HepG2 (cell line): ENCODE measurements around the gene KMT2A. TPM values are rescaled to one million over a fixed set of nuclear protein-coding genes. Genes with fewer than 3 reads are reported as not detected.

ENCODE experiments used
- ATF5 ChIP-seq: sonication (generic); formaldehyde crosslinking; IDR thresholded peaks from 2 replicates; pipeline ENCODE4 v1.4.0; 2020; ENCODE audit warnings: mild to moderate bottlenecking, low read depth, missing genetic modification reagents
- BCL6 ChIP-seq: IDR thresholded peaks from 2 replicates; pipeline ENCODE4 v1.6.1; 2016; ENCODE audit warnings: missing genetic modification reagents, missing compliant biosample characterization
- BRD4 ChIP-seq: sonication (generic); formaldehyde crosslinking; IDR thresholded peaks from 2 replicates; pipeline ENCODE4 v1.4.0; 2020; ENCODE audit warnings: missing genetic modification reagents
- DNMT1 ChIP-seq: sonication (generic); formaldehyde crosslinking; IDR thresholded peaks from 2 replicates; pipeline ENCODE4 v1.5.1; 2020; ENCODE audit warnings: mild to moderate bottlenecking, missing genetic modification reagents
- E2F2 ChIP-seq: sonication (generic); formaldehyde crosslinking; IDR thresholded peaks from 2 replicates; pipeline ENCODE4 v1.4.0; 2020; ENCODE audit warnings: missing genetic modification reagents, borderline replicate concordance
- EZH2 ChIP-seq: conservative IDR thresholded peaks from 2 replicates; pipeline ENCODE4 v1.6.1; 2012; ENCODE audit warnings: mild to moderate bottlenecking, low read depth, low read length, moderate library complexity
- GPN1 ChIP-seq: sonication (generic); formaldehyde crosslinking; IDR thresholded peaks from 2 replicates; pipeline ENCODE4 v1.5.1; 2020; ENCODE audit warnings: missing genetic modification reagents, borderline replicate concordance
- NR2F1 ChIP-seq, 2 experiments: fragments of 450-650 bp in 1 of 2; formaldehyde crosslinking in 1 of 2; IDR thresholded peaks; 2 replicates each; pipeline versions ENCODE4 v1.5.0 to v1.6.1; 2016 to 2020; ENCODE audit warnings: mild to moderate bottlenecking in 1 of 2, missing compliant biosample characterization in 1 of 2, missing genetic modification reagents in 1 of 2, moderate library complexity in 1 of 2
- POGK ChIP-seq: sonication (generic); formaldehyde crosslinking; conservative IDR thresholded peaks from 2 replicates; pipeline ENCODE4 v1.8.0; 2022; ENCODE audit warnings: mild to moderate bottlenecking, moderate library complexity, missing genetic modification reagents
- POGZ ChIP-seq: sonication (generic); formaldehyde crosslinking; IDR thresholded peaks from 2 replicates; pipeline ENCODE4 v1.4.0; 2020; ENCODE audit warnings: mild to moderate bottlenecking, missing genetic modification reagents
- RXRB ChIP-seq: IDR thresholded peaks from 2 replicates; pipeline ENCODE4 v1.6.1; 2016; ENCODE audit warnings: borderline replicate concordance, missing genetic modification reagents, missing compliant biosample characterization
- SKIL ChIP-seq: sonication (generic); formaldehyde crosslinking; IDR thresholded peaks from 2 replicates; pipeline ENCODE4 v1.8.0; 2022; ENCODE audit warnings: missing genetic modification reagents, mild to moderate bottlenecking, moderate library complexity, borderline replicate concordance
- STAT5B ChIP-seq: sonication (generic); formaldehyde crosslinking; IDR thresholded peaks from 2 replicates; pipeline ENCODE4 v1.4.0; 2020; ENCODE audit warnings: missing genetic modification reagents
- TRIM24 ChIP-seq: sonication (generic); formaldehyde crosslinking; IDR thresholded peaks from 2 replicates; pipeline ENCODE4 v1.8.0; 2022; ENCODE audit warnings: mild to moderate bottlenecking, missing genetic modification reagents
- ZNF253 ChIP-seq: sonication (generic); formaldehyde crosslinking; IDR thresholded peaks from 2 replicates; pipeline ENCODE4 v1.8.0; 2022; ENCODE audit warnings: mild to moderate bottlenecking, missing genetic modification reagents, borderline replicate concordance
- ZNF264 ChIP-seq: sonication (generic); formaldehyde crosslinking; IDR thresholded peaks from 2 replicates; pipeline ENCODE4 v1.4.0; 2020; ENCODE audit warnings: missing genetic modification reagents
- ZNF644 ChIP-seq: IDR thresholded peaks from 2 replicates; pipeline ENCODE4 v1.6.1; 2016; ENCODE audit warnings: low read depth
- ZSCAN12 ChIP-seq: sonication (generic); formaldehyde crosslinking; IDR thresholded peaks from 2 replicates; pipeline ENCODE4 v1.9.0; 2021; ENCODE audit warnings: mild to moderate bottlenecking, missing genetic modification reagents
- polyA plus RNA-seq, 8 experiments: library from polyadenylated mRNA; depleted of rRNA in 3 of 8; stranded (reverse) in 7 of 8; unstranded in 1 of 8; fragments of >200 nt; fragmentation: Illumina TruSeq in 4 of 8; extraction: Trizol in 4 of 8; gene quantifications; 2 replicates each; pipeline versions ENCODE4 v1.2.1 to v1.2.3, GENCODE V29; 2011 to 2016; ENCODE audit warnings: low read depth in 4 of 8, missing spikeins in 1 of 8, mixed read lengths in 1 of 8; ENCODE audit not compliant: insufficient read depth in 1 of 8
- total RNA-seq, 5 experiments: library from RNA; depleted of rRNA; stranded (reverse); fragments of >200 nt; fragmentation: Illumina TruSeq; extraction: Trizol; gene quantifications; 2 replicates each; pipeline ENCODE4 v1.2.3, GENCODE V29; 2016; ENCODE audit warnings: low read depth in 1 of 5
- TF ChIP-seq, protein P1 (sequence below): sonication (generic); formaldehyde crosslinking; IDR thresholded peaks from 2 replicates; pipeline ENCODE4 v1.8.0; 2023; ENCODE audit warnings: mild to moderate bottlenecking, missing genetic modification reagents
- TF ChIP-seq, protein P2 (sequence below): sonication (generic); formaldehyde crosslinking; IDR thresholded peaks from 2 replicates; pipeline ENCODE4 v1.5.1; 2020; ENCODE audit warnings: missing genetic modification reagents, mild to moderate bottlenecking, borderline replicate concordance

KMT2A gene
- total and polyA plus RNA-seq, 2 of the 13 experiments (the other 11 are each of a cell fraction or from before 2014, with no cell fraction given): 12.4 to 20.0 TPM

DNA sequence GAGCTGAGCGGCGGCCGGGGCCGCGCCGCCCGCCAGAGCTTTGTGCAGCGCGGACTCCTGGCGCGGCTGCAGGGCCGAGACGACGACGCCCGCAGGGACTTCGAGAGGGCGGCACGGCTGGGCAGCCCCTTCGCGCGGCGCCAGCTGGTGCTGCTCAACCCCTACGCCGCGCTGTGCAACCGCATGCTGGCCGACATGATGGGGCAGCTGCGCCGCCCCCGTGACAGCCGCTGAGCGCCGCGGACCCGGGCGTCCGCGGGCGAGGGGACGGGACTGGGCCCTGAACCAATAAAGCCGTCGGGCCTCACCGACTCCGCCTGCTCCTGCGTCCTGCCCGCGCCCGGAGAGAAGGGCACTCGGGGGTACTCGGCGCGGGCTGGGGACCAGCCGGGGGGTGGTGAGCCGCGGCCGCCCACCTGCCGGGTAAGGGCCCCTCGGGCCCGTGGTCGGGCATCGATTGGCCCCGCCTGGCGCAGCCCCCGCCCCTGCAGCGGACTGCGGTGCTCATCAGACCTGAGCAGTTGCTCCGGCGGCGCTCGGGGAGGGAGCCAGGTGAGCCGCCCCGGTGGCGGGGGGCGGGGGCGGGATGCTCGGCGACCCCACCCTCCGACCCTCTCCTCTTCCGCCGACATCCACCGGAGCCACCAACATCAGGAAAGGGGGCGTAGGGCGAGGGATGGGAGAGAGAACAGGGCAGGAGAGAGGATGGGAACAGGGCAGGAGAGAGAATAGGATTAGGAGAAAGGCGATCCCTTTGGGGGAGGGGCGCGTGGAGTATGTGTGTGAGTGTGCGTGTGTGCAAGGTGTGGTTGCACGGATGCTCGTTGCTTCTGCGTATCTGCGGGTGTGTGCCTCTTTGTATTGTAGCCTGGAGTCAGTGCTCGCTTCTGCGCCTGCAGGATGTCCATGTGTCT, 94.6 kb downstream of the KMT2A start, which contains the start of gene TMEM25 (continued):
- TF ChIP-seq NR2F1 (CRISPR knock-in tag; IDR thresholded peaks at IDR 0.05) (no peak), POGZ (no peak), E2F2 (CRISPR knock-in tag) (no peak), ATF5 (no peak), POGK (CRISPR knock-in tag) (peak; percentile 56), ZSCAN12 (CRISPR knock-in tag) (peak; percentile 74; the same call in 1 of the 2 replicates), SKIL (CRISPR knock-in tag) (peak; percentile 25; the same call in 1 of the 2 replicates), ZNF253 (CRISPR knock-in tag) (peak; percentile 75; the same call in 1 of the 2 replicates), ZNF644 (CRISPR knock-in tag) (no peak), GPN1 (CRISPR knock-in tag) (no peak), STAT5B (CRISPR knock-in tag) (no peak), TRIM24 (no peak), EZH2 (no peak), BRD4 (CRISPR knock-in tag) (peak; percentile 42; the same call in 1 of the 2 replicates), RXRB (CRISPR knock-in tag) (0 out of 2 replicates have a peak, but pooled peaks have one; percentile 15), DNMT1 (CRISPR knock-in tag) (0 out of 2 replicates have a peak, but pooled peaks have one; percentile 22), BCL6 (CRISPR knock-in tag) (no peak), ZNF264 (no peak)
- TF ChIP-seq, protein P1, sequence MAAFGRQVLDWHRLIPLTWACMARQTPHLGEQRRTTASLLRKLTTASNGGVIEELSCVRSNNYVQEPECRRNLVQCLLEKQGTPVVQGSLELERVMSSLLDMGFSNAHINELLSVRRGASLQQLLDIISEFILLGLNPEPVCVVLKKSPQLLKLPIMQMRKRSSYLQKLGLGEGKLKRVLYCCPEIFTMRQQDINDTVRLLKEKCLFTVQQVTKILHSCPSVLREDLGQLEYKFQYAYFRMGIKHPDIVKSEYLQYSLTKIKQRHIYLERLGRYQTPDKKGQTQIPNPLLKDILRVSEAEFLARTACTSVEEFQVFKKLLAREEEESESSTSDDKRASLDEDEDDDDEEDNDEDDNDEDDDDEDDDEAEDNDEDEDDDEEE (CRISPR knock-in tag): peak; percentile 23; the same call in 1 of the 2 replicates
- TF ChIP-seq, protein P2, sequence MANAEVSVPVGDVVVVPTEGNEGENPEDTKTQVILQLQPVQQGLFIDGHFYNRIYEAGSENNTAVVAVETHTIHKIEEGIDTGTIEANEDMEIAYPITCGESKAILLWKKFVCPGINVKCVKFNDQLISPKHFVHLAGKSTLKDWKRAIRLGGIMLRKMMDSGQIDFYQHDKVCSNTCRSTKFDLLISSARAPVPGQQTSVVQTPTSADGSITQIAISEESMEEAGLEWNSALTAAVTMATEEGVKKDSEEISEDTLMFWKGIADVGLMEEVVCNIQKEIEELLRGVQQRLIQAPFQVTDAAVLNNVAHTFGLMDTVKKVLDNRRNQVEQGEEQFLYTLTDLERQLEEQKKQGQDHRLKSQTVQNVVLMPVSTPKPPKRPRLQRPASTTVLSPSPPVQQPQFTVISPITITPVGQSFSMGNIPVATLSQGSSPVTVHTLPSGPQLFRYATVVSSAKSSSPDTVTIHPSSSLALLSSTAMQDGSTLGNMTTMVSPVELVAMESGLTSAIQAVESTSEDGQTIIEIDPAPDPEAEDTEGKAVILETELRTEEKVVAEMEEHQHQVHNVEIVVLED (CRISPR knock-in tag): peak; percentile 76
